ENCODE results near the gene CDC45. TPM values are rescaled to one million over a fixed set of nuclear protein-coding genes. Genes with fewer than 3 reads are reported as not detected.

Gene CDC45
- total RNA-seq, 1 experiment from 2014 or later, result 29.1 TPM

DNA sequence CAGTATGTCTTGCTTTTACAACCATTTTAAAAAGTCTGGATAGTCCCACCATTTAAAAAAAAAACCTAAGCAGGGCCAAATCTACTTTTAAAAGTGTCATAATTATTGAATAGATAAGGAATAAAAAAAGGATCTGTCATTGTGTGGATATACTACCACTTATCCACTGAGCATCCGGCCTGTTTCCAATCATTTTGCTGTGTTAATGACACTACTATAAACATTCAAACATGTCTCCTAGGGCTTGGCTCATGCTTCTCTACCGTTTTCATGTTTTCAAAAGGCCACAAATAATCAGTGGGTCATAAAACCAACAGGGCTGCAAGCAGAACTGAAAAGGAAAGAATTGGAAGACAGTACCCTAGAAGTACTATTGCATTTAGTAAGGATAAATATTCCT is 19.7 kb upstream of the CDC45 start:
- no peaks in the 10 kb centered on the region for H3K36me3 ChIP-seq (ENCODE audit: low read depth)
- H3K4me3 ChIP-seq, result no peak overlapping the region
- no peak overlapping the region for H3K4me2 ChIP-seq
- CTCF ChIA-PET, result no interaction called here
- no peak overlapping the region for H3K27ac ChIP-seq
- H3K79me2 ChIP-seq (ENCODE audit: low read depth), result no peaks in the 10 kb centered on the region
- POLR2A ChIA-PET (ENCODE audit: unreplicated experiment), result no interaction called here
- H3K4me1 ChIP-seq (replicated peaks; ENCODE audit: insufficient read depth), result no peaks in the 10 kb centered on the region
- H3K27me3 ChIP-seq (ENCODE audit: insufficient read depth, low read depth), result no peaks in the 10 kb centered on the region
- intact Hi-C loops (cut with micrococcal nuclease; ENCODE audit: unreplicated experiment), result no loop called here
- TF ChIP-seq, protein P1, sequence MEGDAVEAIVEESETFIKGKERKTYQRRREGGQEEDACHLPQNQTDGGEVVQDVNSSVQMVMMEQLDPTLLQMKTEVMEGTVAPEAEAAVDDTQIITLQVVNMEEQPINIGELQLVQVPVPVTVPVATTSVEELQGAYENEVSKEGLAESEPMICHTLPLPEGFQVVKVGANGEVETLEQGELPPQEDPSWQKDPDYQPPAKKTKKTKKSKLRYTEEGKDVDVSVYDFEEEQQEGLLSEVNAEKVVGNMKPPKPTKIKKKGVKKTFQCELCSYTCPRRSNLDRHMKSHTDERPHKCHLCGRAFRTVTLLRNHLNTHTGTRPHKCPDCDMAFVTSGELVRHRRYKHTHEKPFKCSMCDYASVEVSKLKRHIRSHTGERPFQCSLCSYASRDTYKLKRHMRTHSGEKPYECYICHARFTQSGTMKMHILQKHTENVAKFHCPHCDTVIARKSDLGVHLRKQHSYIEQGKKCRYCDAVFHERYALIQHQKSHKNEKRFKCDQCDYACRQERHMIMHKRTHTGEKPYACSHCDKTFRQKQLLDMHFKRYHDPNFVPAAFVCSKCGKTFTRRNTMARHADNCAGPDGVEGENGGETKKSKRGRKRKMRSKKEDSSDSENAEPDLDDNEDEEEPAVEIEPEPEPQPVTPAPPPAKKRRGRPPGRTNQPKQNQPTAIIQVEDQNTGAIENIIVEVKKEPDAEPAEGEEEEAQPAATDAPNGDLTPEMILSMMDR (conservative IDR thresholded peaks at IDR 0.05), result no peak
- TF ChIP-seq EZH2 (IDR thresholded peaks at IDR 0.05; ENCODE audit: low read depth), result no peak
- H4K20me1 ChIP-seq (ENCODE audit: insufficient read depth), result no peaks in the 10 kb centered on the region
- H2AFZ ChIP-seq, result no peak overlapping the region
- H3K9me2 ChIP-seq (ENCODE audit: insufficient read depth), result no peaks in the 10 kb centered on the region
- no peaks in the 10 kb centered on the region for H3K9me3 ChIP-seq (ENCODE audit: insufficient read depth, low read depth)
- BruUV-seq (replicated peaks), result no TSS peak
- H3F3A ChIP-seq (ENCODE audit: insufficient read depth, low read depth), result no peaks in the 10 kb centered on the region; the same call in 1 of the 2 replicates
- DNase-seq, result no peak

DNA sequence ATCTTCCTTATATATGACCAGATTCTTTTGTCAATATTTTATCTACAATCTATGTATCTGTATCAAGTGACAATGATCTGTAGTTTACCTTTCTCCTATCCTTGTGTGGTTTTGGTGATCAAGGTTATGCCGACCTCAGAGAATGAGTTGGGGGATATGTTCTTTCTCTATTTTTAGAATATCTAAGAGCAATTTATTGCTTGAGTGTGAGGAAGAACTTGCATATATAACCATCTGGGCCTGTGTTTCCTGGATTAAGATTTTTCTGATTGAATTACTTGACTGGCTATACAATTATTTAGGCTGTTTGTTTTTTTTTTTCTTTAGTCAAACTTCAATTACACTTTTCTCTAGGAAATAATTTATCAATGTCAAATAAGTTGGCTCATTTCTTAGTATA is 18.2 kb upstream of the CDC45 start:
- Histone ChIP-seq H3K4me2 (no peak overlapping the region), H4K20me1 (ENCODE audit: insufficient read depth) (no peaks in the 10 kb centered on the region), H3F3A (ENCODE audit: insufficient read depth, low read depth) (no peaks in the 10 kb centered on the region; the same call in 1 of the 2 replicates), H3K9me2 (ENCODE audit: insufficient read depth) (no peaks in the 10 kb centered on the region), H2AFZ (no peak overlapping the region), H3K4me3 (no peak overlapping the region), H3K79me2 (ENCODE audit: low read depth) (no peaks in the 10 kb centered on the region), H3K27ac (no peak overlapping the region), H3K9me3 (ENCODE audit: insufficient read depth, low read depth) (no peaks in the 10 kb centered on the region), H3K4me1 (replicated peaks; ENCODE audit: insufficient read depth) (no peaks in the 10 kb centered on the region), H3K36me3 (ENCODE audit: low read depth) (no peaks in the 10 kb centered on the region), H3K27me3 (ENCODE audit: insufficient read depth, low read depth) (no peaks in the 10 kb centered on the region)
- DNase-seq, result no peak
- no TSS peak for BruUV-seq (replicated peaks)
- intact Hi-C loops (cut with micrococcal nuclease; ENCODE audit: unreplicated experiment), result no loop called here
- POLR2A ChIA-PET (ENCODE audit: unreplicated experiment), result no interaction called here
- TF ChIP-seq, protein P1 (conservative IDR thresholded peaks at IDR 0.05), result no peak
- no peak for TF ChIP-seq EZH2 (IDR thresholded peaks at IDR 0.05; ENCODE audit: low read depth)
- CTCF ChIA-PET, result no interaction called here

DNA sequence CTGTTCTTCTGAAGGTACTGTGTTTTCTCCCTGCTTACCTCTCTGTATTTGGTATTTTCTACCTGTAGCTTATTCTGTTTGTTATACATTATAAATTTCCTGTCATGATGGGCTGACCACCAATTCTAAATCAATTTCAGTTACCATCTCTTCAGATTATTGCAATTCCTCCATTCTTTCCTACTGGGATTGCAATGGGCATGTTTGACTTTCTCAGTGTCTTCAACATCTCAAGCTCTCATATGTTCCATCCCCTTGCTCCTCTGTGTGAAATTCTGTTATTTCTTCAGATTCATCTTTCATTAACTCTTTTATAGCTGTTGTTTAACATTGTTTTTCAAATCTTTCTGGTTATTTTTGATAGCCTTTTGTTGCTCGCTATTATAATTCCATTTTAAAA is 16.7 kb upstream of the CDC45 start:
- no peaks in the 10 kb centered on the region for H3K27me3 ChIP-seq (ENCODE audit: insufficient read depth, low read depth)
- H3K36me3 ChIP-seq (ENCODE audit: low read depth), result no peaks in the 10 kb centered on the region
- CTCF ChIA-PET, result no interaction called here
- POLR2A ChIA-PET (ENCODE audit: unreplicated experiment), result no interaction called here
- H3K4me3 ChIP-seq, result no peak overlapping the region
- H3K9me3 ChIP-seq (ENCODE audit: insufficient read depth, low read depth), result no peaks in the 10 kb centered on the region
- H3K9me2 ChIP-seq (ENCODE audit: insufficient read depth), result no peaks in the 10 kb centered on the region
- H3F3A ChIP-seq (ENCODE audit: insufficient read depth, low read depth), result no peaks in the 10 kb centered on the region; the same call in 1 of the 2 replicates
- H4K20me1 ChIP-seq (ENCODE audit: insufficient read depth), result no peaks in the 10 kb centered on the region
- no TSS peak for BruUV-seq (replicated peaks)
- no peaks in the 10 kb centered on the region for H3K4me1 ChIP-seq (replicated peaks; ENCODE audit: insufficient read depth)
- TF ChIP-seq, protein P1 (conservative IDR thresholded peaks at IDR 0.05), result no peak
- TF ChIP-seq EZH2 (IDR thresholded peaks at IDR 0.05; ENCODE audit: low read depth), result no peak
- H3K79me2 ChIP-seq (ENCODE audit: low read depth), result no peaks in the 10 kb centered on the region
- intact Hi-C loops (cut with micrococcal nuclease; ENCODE audit: unreplicated experiment), result no loop called here
- DNase-seq, result no peak
- no peak overlapping the region for H3K27ac ChIP-seq
- no peak overlapping the region for H2AFZ ChIP-seq
- no peak overlapping the region for H3K4me2 ChIP-seq
